ENCODE data around the gene SND1. TPM values are rescaled to one million over a fixed set of nuclear protein-coding genes. Genes with fewer than 3 reads are reported as not detected.

SND1 gene
- total RNA-seq, 1 experiment from 2014 or later, result 218 TPM

- no peak overlapping the region for H3K27ac ChIP-seq (ENCODE audit: insufficient read length, low read depth, low read length)
Observed at GRCh38 chr7:127916735-127917134, 264.7 kb downstream of the SND1 start.

More at GRCh38 chr7:127916735-127917134, 264.7 kb downstream of the SND1 start:
- Histone ChIP-seq H4K5ac (ENCODE audit: insufficient read length, low read depth, low read length) (no peak overlapping the region), H3K56ac (ENCODE audit: insufficient read length, low read depth, low read length) (no peak overlapping the region), H3K23me2 (ENCODE audit: insufficient read length, low read depth, low read length, poor library complexity, severe bottlenecking) (no peaks in the 10 kb centered on the region), H3K4me1 (ENCODE audit: insufficient read depth, low read length) (peaks cover 2% of the 10 kb centered on the region; the same call in 1 of the 2 replicates), H3T11ph (ENCODE audit: low read length) (no peak overlapping the region), H3K79me2 (ENCODE audit: insufficient read depth, low read length) (0 out of 2 replicates have a peak, but pooled peaks cover 2% of the 10 kb centered on the region), H4K91ac (ENCODE audit: insufficient read length, low read depth, low read length) (no peak overlapping the region), H3K4me2 (ENCODE audit: insufficient read depth, insufficient read length, low read length) (no peak overlapping the region), H3K14ac (ENCODE audit: insufficient read depth, low read length) (no peak overlapping the region), H4K20me1 (ENCODE audit: control insufficient read depth, insufficient read depth, insufficient read length) (no peaks in the 10 kb centered on the region), H3K79me1 (ENCODE audit: insufficient read depth, low read depth, low read length, poor library complexity, severe bottlenecking) (no peaks in the 10 kb centered on the region), H2BK15ac (ENCODE audit: low read depth, low read length) (no peak overlapping the region), H3K9ac (ENCODE audit: extremely low read depth, insufficient read length, low read length) (no peak overlapping the region), H4K8ac (replicated peaks; ENCODE audit: insufficient read length, low read depth, low read length) (no peak overlapping the region), H3K18ac (ENCODE audit: insufficient read length, low read depth, low read length) (no peak overlapping the region), H2AK5ac (ENCODE audit: insufficient read length, low read length) (no peak overlapping the region), H2BK12ac (ENCODE audit: insufficient read length, low read depth, low read length) (no peak overlapping the region), H2AFZ (ENCODE audit: low read length) (no peak overlapping the region), H2BK5ac (ENCODE audit: insufficient read length, low read length) (no peak overlapping the region), H3K4ac (ENCODE audit: low read depth, low read length) (no peak overlapping the region), H2BK120ac (ENCODE audit: low read depth, low read length, poor library complexity, severe bottlenecking) (no peak overlapping the region), H3K9me3 (ENCODE audit: control insufficient read depth, low read depth, low read length) (no peaks in the 10 kb centered on the region), H3K23ac (ENCODE audit: insufficient read length, low read depth, low read length) (no peak overlapping the region), H2BK20ac (ENCODE audit: low read depth, low read length, poor library complexity, severe bottlenecking) (no peak overlapping the region), H3K27me3 (ENCODE audit: insufficient read depth, low read length) (no peaks in the 10 kb centered on the region)
- no peak for DNase-seq
- TF ChIP-seq, protein P1, sequence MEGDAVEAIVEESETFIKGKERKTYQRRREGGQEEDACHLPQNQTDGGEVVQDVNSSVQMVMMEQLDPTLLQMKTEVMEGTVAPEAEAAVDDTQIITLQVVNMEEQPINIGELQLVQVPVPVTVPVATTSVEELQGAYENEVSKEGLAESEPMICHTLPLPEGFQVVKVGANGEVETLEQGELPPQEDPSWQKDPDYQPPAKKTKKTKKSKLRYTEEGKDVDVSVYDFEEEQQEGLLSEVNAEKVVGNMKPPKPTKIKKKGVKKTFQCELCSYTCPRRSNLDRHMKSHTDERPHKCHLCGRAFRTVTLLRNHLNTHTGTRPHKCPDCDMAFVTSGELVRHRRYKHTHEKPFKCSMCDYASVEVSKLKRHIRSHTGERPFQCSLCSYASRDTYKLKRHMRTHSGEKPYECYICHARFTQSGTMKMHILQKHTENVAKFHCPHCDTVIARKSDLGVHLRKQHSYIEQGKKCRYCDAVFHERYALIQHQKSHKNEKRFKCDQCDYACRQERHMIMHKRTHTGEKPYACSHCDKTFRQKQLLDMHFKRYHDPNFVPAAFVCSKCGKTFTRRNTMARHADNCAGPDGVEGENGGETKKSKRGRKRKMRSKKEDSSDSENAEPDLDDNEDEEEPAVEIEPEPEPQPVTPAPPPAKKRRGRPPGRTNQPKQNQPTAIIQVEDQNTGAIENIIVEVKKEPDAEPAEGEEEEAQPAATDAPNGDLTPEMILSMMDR (conservative IDR thresholded peaks at IDR 0.05), result no peak
- H3K27me3 Mint-ChIP-seq (ENCODE audit: low read depth), result no peaks in the 10 kb centered on the region
- H3K27ac Mint-ChIP-seq, result no peak overlapping the region
- WGBS (ENCODE audit: extremely low coverage, insufficient read length, low lambda C conversion rate), result no CpG with 5 or more reads among the region's 3 CpGs
- peaks cover 15 to 17% of the 10 kb centered on the region in 2 experiments for H3K4me1 Mint-ChIP-seq
- H3K9me3 Mint-ChIP-seq, result no peaks in the 10 kb centered on the region
- no peaks in the 10 kb centered on the region for H3K36me3 Mint-ChIP-seq (ENCODE audit: insufficient read depth in 1 of 3, low read depth in 3 of 3)
- H3K4me3 Mint-ChIP-seq, result no peak overlapping the region

Data from H9 (cell line).